GM03348 (cell line): ENCODE measurements around the gene RAB11FIP4.
A peak's percentile ranks its signal among the peaks of the same experiment; 100 is the strongest.

Source experiments
- DNase-seq: peaks from one replicate; pipeline ENCODE4 v3.0.0; 2012; ENCODE audit warnings: low spot score

Gene RAB11FIP4

DNA sequence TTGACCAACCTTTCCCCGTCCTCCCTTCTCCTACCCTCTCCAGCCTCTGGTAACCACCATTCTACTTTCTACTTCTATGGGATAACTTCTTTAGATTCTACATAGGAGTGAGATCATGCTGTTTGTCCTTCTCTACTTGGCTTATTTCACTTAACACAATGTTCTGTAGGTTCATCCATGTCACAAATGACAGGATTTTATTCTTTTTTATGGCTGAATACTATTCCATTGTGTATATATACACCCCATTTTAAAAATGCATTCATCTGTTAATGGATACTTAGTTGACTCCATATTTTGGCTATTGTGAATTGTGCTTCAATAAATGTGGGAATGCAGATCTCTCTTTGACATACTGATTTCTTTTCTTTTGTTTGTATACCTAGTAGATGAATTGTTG is 115.0 kb downstream of the RAB11FIP4 start:
- no peak for DNase-seq

DNA sequence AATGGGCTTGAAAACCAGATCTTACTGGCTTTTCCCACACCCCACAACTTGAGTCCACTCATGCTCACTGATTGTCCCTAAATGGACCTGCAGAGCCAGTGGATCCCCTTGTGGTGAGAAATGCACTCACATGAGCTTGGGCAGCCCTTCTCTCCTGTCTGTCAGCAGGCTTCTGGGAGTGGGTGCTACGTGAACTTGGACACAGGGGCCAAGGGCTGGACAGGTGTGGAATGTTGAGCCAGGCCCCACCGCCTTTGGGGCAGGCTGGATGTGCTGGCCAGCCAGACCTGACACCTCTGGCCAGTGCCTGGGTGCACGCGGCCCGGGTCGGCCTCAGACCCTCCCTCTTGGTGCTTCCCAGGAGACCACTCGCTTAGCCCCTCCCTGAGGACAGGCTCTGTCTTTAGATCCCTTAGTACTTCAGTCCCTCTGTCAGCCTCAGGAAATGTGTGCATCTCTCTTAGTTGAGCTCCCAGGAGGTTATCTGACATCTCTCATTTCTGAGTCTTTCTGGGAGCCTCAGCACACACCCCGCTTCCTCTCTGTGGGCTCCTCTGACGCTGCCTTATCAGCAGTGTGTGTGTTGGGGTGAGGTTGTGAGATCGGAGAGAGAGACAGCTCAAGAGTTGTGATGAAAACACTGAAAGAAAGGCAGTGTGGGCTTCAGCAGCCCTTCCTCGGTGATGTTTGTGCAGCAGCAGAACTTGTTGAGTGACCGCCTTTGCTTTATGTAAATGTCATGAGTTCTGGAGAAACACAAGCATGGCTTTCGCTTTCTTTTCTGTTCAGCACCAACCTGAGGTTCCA is 117.0 kb downstream of the RAB11FIP4 start:
- no peak for DNase-seq

DNA sequence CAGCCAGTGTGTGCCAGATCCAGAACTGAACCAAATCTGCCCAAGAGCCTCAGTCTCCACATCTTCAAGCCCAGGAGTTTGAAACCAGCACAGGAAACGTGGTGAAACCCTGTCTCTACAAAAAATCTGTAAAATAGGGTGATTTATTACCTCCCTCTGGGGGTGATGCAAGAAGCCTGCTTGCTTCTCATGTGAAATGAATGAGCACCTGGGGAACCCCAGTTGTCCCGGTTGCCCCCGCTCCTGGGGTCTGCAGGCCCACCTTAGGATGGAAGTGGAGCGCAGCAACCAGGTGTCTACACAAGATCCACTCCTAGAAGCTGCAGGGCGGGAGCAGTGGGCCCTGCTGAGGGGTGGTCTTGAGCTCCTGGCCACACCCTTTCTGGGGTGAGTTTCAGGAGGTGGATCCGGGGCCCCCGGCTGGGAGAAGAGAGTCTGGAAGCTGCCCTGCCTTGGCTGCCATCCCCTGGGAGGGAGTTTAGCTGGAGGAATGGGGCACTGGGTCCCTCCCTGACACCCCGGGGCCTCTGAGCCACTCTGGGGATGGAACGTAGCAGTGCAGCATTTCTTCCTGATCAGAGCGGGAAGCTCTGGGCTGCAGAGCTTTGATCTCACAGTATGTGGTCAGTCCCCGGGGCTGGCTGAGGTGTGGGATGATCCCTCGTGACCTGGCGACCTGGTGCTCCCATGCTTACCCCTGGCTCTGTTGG is 117.8 kb downstream of the RAB11FIP4 start:
- DNase-seq, result no peak

DNA sequence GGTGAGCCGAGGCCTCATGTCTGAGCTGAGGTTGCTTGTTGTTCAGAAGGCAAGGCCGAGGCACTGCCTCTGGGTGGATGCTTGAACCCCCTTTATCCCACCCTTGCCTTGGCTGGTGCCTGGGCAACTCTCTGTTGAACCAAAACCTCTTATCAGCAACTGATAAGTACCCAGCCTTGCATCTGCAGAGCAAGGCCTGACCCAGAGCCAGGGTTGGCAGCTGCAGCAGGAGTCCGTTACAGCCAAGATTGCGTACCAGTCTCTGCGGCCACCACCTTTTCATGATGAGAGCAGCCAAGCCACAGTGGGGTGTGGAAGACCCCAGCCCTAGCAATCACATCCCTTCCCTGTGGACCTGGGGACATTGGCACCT is 118.3 kb downstream of the RAB11FIP4 start:
- no peak for DNase-seq

DNA sequence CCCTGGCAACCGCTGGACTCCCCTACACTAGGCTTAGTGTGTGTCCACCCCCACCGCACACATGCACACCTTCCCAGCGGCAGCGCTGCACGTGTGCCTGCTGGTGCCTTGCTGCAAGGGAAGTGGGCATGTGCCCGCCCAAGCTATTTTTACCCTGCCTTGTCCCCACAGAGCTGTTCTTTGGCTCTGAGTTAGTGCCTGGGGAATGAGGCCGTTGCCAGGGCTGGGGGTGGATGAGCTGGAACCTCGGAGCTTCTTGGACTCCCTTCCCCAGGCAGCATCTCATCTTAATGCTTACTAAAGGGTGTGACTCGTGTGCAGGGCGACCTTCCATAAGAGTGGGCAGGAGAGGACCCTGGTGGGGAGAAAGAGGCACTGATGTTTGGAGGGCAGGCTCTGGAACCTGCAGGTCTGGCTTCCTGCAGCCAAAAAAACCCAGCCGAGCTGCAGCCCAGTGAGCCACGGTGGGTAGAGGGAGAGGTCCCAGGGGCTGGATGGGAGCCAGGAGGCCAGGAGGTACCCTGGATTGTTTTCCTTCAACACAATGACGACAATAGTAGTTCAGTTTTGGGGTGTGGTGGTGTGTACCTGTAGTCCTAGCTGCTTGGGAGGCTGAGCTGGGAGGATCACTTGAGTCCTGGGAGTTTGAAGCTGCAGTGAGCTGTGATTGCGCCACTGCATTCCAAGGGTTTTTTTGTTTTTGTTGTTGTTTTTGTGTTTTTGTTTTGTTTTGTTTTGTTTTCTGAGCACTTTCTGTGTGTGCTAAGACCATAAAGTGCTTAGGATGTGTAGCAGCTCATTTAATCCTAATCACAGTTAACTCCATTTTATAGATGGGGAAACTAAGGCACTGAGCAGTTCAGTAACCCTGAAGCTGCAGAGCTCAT is 119.1 kb downstream of the RAB11FIP4 start:
- DNase-seq, result no peak

DNA sequence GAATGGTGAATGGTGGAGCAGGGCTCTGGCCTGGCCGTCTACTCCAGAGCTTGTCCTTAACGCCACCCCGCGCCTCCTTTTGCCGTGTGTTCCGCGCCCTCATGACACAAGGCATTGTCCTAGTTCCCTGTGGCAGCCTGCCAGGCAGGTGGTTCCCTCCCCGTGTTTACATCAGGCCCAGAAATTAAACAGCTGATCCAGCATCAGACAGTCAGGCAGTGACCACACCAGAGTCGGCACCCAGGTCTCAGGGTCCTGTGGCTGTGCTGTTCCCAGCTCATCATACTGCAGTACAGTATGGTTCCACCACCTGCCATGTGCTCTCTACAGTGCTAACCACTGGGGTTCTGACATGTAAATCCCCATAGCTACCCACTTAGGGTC is 119.7 kb downstream of the RAB11FIP4 start:
- DNase-seq, result no peak

DNA sequence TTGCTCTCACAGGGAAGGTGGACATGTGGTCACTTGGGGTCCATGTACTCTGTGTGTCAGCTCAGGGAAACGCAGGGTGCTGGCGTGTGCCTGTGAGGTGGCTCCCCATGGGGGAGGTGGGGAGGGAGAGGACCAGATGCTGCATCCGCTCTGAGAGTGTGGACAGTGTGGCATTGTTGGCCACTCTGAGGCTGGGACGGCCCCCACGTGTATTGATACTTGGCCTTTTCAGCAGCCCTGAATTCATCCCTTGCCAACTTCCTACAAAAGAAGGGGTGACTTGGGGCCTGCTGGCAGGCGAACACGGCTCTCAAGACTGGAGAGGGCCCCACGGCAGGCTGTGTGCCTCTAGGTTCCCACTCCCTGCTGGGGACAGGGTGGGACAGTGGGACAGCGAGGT is 120.1 kb downstream of the RAB11FIP4 start:
- no peak for DNase-seq

DNA sequence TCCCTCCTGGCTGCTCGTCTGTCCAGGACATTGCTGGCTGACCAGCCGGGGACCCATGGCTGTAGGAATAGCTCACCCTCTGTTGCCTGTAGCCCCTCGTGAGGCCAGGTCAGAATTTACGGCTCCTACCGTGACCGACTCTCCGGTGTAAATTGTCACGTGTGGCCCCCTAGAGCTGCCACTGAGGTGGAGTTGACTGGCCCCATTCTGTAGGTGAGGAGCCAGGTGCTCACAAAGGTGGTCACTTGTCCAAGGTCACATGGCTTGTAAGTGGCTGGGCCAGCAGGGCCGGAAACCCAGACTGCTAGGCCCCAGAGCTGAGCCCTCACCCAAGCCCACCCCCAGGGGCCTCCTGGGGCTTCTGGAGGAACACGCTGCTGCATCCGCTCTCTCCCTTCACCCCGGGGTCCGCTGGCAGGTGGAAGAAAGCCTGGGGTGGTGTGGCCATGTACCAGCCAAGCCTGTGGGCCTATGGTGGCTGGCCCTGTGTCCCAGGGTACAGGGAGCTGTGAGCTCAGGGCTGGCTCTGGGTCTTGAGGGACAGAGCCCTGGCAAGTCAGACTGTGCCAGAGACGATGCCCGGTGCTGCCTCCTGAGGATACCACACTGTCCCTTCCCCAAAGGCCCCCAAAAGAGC is 120.7 kb downstream of the RAB11FIP4 start:
- no peak for DNase-seq

DNA sequence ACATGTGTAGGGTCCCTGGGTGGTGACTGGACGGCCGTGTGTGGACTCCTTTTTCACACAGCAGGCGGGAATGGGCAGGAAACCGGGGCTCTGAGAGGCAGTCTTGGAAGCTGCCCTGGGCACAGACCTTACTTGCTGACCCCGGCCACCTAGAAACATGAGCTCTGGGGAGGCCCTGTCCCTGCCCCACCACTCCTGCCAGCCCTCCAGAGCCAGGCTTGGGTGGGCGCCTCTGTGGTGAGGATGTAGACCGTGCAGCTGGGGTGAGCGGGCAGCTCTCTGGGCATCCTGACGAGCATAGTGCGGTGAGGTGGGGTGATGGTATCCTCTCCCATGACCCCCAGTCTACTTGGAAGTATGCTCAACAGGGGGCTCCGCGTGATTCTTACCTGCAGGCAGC is 121.3 kb downstream of the RAB11FIP4 start:
- DNase-seq, result no peak

DNA sequence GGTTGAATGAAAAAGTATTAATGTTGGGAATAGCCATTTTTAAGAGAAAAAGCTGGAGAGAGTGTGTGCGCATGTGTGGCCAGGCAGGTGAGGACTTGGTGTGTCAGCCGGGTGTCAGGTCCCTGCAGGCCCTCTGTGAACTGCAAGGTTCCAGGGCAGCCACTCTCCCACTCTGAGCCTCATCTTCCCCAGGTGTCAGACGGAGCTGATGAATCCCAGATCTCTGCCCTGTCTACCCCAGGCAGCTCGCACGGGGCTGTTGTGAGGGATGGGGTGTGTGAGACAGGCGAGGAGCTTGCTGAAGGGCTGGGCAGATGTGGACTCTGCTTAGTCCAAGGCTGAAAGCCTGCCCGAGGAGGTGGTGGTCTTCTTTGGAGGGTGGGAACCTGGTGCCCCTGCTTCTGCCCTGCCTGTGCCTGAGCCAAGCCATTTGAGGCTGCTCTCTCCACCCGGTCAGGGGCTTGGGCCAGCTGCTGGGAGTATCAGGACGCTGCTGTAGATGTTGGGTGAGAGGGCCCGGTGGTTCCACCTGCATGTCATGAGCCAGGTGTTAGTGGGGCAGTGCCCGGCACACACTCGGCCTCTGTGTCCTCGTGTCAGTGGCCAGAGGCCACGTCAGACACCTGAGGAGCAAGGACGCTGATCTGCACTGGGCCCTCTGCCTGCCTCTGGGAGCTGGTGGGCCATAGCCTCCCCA is 122.4 kb downstream of the RAB11FIP4 start:
- no peak for DNase-seq

DNA sequence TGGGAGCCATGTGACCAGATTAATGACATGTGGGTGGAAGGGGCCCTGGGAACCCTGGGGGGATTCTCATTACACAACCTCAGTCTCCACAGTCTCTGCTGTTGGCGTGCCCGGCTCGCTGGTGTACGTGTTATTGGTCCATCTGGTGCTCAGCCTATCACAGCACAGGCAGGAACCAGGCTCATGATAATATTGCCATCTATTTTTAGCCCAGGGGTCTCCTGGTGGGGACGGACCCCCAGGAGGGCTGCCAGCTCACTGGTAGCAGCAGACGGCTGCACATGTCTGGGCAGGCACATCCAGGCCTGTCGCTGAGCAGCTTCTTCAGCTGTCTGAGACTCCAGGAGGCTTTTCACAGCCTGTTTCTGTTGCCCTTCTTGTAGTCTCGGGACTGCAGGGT is 123.8 kb downstream of the RAB11FIP4 start:
- no peak for DNase-seq

DNA sequence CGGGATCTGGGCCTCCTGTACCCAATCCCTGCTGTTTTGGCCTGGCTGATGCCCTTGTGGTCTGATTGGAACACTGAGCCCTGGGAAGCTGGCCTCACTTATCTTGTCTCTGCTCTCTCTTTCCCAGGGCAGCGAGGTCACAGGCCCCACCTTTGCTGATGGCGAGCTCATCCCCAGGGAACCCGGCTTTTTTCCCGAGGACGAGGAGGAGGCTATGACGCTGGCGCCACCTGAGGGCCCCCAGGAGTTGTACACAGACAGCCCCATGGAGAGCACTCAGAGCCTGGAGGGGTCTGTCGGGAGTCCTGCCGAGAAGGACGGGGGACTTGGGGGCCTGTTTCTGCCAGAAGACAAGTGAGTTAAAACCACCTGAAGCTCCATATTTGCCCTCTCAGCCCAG is 126.0 kb downstream of the RAB11FIP4 start:
- no peak for DNase-seq

DNA sequence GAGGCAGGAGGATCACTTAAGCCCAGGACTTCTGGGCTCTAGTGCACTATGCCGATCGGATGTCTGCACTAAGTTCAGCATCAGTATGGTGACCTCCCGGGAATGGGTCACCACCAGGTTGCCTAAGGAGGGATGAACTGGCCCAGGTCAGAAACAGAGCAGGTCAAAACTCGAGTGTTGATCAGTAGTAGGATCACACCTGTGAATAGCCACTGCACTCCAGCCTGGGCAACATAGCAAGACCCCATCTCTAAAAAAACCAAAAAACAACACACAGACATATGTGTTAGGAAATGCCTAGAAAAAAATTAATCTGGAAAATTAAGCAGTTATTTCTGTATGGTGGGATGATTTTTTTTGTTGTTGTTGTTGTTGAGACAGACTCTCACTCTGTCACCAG is 127.0 kb downstream of the RAB11FIP4 start:
- DNase-seq, result no peak

DNA sequence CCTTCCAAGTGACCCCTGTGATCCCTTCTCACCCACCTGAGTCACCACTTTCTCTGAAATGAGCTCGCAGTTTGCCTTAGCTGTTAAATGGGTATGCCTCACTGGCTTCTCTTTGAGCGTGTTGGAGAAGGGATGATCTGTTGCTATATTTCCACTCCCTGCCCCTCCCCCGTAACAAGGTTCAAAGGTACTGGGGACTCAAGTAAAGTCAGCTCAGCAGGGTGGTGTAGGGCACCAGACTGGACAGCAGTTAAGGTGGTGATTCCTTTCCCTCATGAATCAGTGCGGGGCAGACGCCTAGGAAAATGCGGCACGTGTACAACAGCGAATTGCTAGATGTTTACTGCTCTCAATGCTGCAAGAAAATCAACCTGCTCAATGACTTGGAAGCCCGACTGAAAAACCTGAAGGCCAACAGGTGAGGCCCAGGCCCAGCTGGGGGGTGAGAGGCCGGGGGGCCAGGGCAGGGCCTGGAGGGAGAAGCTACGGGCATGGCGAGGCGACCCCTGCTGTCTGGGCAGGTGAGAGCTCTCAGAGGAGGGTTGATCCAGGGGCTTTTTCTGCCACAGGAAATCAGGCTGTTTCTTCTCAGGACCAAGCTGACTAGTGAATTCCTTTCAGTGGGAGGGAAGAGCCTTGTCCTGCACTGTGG is 130.3 kb downstream of the RAB11FIP4 start:
- DNase-seq, result no peak

DNA sequence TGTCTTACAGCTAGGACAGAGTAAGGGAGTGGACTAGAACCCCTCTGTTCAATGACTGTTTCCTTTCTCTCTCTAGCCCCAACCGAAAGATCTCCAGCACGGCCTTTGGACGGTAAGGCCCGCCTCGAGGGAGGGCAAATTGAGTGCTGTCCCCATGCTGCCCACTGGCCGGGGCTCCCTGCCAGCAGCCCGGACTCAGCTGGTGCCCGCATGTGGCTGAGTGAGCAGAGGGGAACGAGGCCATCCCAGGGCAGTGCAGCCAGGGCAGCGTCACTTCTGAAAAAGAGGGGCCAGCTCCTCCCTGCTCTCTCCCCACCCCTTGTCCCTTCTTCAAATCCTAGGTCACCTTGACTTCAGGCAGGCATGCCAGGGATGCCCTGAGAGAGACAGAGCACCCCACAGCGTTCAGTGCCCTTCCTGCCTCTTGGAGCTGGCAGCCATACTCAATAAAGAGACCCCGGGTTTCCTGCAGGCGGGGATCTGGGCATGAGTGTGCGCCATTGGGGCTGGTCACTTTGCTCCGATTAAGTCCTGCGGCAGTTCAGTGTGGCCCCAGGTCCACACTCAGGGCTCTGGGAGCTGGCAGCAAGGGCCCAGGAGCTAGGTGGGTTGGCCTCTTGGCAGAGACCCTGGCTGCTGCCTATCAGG is 130.9 kb downstream of the RAB11FIP4 start:
- DNase-seq, result no peak

DNA sequence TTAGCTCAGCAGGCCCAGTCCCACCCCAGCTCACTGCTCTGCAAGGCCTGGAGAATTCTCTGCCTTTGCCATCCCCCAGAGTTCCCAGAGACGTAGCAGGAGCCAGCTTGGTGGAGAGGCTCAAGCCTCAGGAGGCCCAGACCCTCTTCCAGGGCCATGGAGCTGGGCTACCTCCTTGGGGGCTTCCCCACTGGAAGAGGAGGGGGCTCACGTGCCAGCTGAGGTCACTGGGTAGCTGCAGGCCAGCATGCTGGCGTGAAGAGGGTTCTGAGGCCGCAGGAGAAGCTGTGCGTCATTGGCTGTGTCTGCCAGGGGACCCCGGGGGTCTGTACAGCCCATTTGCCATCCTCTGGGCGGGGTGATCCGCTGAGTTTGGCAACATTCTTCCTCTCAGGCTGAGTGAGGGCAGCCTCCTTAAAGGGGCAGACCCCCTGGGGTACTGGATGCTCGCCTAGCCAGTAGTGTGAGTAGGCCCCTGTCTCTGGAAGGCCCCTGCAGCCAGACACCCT is 131.6 kb downstream of the RAB11FIP4 start:
- no peak for DNase-seq

DNA sequence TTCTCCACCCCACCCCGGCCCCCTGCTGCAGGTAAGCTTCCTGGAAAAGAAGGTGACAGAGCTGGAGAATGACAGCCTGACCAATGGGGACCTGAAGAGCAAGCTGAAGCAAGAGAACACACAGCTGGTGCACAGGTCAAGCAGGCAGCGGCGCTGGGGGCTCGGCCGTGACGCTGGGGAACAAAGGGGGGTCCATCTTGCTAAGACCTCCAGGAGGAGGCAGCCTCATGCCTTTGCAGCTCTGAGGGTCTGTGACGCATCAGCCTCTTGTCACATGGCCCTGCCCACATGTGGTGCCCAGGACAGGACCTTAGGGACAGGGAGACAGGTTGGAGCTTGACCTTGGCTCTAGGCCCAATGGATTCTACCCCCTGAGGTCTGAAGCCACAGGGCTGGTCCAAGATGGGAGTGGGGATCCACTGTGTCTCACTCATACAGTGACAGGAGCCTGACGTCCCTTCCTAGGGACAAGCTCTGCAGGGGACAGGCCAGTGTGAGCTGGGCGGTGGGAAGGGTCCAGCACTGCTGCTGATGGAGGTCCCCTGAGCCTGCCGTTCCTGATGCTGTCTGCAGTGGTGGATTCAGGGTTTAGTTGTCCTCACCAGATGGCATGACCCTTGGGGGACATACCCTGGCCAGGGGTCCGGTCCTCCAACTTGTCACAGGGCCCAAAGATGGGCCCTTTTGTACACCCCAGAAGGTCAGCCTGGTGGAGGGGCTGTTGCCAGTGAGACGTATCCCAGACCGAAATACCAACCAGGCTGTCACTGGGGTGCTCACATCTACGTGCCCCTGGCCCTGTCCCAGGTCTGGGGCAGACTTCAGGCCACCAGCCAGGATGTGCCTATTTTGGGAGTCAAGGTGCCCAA is 132.6 kb downstream of the RAB11FIP4 start:
- no peak for DNase-seq

DNA sequence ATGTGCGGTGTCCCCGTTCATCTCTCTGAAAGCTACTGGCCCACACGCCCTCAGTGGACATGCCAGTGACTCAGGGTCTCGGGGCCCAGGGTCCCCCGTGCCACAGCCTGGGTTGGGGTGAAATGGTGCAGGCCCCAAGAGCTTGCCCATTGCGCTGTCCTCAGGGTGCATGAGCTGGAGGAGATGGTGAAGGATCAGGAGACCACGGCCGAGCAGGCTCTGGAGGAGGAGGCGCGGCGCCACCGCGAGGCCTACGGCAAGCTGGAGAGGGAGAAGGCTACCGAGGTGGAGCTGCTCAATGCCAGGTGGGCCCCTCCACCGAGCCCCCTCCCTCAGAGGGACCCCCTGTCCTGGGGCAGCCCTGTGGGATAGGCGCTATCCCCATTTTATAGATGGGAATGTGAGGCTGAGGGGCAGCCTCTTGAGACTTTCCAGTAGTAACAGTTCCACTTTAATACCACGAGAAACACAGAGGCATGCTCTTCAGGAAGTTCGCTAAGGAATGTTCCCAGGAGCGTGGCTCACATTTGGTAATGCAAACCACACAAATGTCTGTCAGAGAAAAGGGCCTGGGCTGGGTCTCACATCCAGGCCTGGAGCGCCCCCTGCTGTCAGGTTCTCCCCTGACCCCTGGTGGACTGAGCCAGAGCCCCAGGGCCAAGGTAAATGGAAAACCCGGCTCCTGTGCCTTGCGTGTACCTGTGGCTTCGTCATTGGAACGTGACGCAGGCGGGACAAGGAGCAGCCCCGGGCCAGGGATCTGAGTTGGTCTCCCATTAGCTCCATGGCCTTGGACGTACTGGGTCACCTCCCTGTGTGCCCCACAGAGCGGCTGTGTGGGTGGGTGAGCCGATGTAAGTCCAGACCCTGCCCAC is 133.7 kb downstream of the RAB11FIP4 start:
- DNase-seq, result peak; percentile 93
